Measurements from ENCODE around the gene NEBL.

DNA sequence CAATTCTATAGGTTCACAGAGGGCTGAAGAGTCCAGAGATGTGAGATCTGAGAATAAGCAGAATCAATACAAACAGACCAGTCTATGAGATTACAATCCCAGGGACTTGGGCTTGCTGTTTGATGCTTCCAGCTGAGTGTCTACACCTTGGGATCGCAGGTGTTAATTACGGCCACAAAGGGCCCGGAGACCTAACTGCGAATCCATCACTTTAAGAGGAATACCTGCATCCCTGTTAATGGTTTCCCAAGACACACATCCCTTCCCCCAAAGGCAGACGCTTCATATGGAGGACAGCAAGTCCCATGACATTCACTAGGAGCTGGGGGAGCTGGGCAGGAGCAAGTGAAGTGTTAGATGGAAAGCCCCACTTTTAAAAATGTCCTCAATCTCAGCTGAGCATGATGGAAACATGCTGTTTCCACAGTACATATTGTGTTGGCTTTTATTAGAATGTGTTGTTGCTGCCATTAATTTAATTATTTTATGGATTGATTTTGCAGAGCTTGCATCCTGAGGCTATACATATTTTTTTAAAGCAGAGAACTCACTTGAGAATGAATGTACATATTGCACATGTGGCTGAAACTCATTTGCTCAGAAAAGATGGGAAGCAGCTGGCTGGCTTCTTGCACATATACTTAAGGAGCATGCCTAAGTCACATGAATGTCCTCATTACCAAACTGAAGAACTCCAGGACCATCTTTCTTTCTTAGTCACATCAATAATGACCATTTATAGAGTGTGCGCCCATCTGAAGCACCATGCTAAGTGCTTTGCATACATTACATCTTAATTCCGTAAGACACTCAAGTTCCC lies 151.3 kb downstream of the NEBL start:
- TF ChIP-seq EZH2 (IDR thresholded peaks at IDR 0.05) (no peak), RAD21 (IDR thresholded peaks at IDR 0.05; ENCODE audit: low read depth) (no peak), POLR2A (IDR thresholded peaks at IDR 0.05; ENCODE audit: borderline replicate concordance, extremely low read depth, insufficient read depth, insufficient read length) (no peak), SIN3A (IDR thresholded peaks at IDR 0.05; ENCODE audit: low read depth) (no peak), POLR2AphosphoS5 (IDR thresholded peaks at IDR 0.05; ENCODE audit: low read depth, low read length) (no peak), SRF (IDR thresholded peaks at IDR 0.05; ENCODE audit: low read depth) (no peak), CBX3 (IDR thresholded peaks at IDR 0.05; ENCODE audit: low read depth) (no peak), TCF7L2 (IDR thresholded peaks at IDR 0.05; ENCODE audit: borderline replicate concordance, extremely low read depth, insufficient read depth, insufficient read length) (no peak)
- TF ChIP-seq, protein P1, sequence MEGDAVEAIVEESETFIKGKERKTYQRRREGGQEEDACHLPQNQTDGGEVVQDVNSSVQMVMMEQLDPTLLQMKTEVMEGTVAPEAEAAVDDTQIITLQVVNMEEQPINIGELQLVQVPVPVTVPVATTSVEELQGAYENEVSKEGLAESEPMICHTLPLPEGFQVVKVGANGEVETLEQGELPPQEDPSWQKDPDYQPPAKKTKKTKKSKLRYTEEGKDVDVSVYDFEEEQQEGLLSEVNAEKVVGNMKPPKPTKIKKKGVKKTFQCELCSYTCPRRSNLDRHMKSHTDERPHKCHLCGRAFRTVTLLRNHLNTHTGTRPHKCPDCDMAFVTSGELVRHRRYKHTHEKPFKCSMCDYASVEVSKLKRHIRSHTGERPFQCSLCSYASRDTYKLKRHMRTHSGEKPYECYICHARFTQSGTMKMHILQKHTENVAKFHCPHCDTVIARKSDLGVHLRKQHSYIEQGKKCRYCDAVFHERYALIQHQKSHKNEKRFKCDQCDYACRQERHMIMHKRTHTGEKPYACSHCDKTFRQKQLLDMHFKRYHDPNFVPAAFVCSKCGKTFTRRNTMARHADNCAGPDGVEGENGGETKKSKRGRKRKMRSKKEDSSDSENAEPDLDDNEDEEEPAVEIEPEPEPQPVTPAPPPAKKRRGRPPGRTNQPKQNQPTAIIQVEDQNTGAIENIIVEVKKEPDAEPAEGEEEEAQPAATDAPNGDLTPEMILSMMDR (IDR thresholded peaks at IDR 0.05 in 2 of 3, conservative IDR thresholded peaks at IDR 0.05 in 1 of 3; ENCODE audit: borderline replicate concordance in 1 of 3, insufficient read depth in 1 of 3, low read depth in 2 of 3, low read length in 2 of 3), result no peak
- TF ChIP-seq, protein P2, sequence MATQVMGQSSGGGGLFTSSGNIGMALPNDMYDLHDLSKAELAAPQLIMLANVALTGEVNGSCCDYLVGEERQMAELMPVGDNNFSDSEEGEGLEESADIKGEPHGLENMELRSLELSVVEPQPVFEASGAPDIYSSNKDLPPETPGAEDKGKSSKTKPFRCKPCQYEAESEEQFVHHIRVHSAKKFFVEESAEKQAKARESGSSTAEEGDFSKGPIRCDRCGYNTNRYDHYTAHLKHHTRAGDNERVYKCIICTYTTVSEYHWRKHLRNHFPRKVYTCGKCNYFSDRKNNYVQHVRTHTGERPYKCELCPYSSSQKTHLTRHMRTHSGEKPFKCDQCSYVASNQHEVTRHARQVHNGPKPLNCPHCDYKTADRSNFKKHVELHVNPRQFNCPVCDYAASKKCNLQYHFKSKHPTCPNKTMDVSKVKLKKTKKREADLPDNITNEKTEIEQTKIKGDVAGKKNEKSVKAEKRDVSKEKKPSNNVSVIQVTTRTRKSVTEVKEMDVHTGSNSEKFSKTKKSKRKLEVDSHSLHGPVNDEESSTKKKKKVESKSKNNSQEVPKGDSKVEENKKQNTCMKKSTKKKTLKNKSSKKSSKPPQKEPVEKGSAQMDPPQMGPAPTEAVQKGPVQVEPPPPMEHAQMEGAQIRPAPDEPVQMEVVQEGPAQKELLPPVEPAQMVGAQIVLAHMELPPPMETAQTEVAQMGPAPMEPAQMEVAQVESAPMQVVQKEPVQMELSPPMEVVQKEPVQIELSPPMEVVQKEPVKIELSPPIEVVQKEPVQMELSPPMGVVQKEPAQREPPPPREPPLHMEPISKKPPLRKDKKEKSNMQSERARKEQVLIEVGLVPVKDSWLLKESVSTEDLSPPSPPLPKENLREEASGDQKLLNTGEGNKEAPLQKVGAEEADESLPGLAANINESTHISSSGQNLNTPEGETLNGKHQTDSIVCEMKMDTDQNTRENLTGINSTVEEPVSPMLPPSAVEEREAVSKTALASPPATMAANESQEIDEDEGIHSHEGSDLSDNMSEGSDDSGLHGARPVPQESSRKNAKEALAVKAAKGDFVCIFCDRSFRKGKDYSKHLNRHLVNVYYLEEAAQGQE (IDR thresholded peaks at IDR 0.05; ENCODE audit: low read depth), result no peak
- TF ChIP-seq, protein P3, sequence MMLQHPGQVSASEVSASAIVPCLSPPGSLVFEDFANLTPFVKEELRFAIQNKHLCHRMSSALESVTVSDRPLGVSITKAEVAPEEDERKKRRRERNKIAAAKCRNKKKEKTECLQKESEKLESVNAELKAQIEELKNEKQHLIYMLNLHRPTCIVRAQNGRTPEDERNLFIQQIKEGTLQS (IDR thresholded peaks at IDR 0.05), result no peak

Data from HCT116 (cell line).